Fibroblast of the conjunctiva (primary cell): ENCODE results near the gene PAM16.

Source experiments
- DNase-seq: peaks from one replicate; pipeline ENCODE4 v3.0.0-alpha.2; 2010; ENCODE audit warnings: low read depth

The PAM16 gene

DNA sequence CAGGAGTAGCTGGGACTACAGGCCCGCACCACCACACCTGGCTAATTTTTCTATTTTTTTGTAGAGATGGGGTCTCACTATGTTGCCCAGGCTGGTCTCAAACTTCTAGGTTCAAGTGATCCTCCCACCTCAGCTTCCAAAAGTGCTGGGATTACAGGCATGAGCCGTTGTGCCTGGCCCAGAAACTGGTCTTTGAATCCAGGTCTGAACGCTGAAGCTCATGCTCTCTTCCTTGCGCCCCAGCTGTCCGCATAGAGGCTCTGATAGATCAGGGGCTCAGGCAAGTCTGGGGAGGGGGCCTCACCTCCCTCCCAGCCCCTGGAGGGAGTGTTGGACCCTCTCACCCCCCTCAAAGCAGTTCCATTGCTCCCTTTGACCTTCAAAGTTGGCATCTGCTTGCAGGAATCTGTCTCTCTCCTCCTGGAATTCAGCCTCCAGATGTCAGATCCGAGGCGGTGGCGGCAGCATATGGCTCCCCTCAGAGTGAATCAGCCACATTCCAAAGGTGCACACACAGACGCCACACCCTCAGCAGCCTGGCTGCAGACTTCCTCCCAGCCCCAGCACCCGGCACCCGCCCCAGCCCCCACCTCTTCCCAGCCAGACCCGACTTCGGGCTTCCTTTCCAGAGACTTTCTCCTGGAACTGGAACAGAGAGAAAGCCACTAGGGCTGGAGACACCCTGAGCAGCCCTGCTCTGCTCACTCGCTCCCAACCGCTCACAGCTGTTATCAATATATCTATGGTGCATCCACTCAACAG lies 52.2 kb downstream of the PAM16 start:
- DNase-seq: peak; percentile 62

DNA sequence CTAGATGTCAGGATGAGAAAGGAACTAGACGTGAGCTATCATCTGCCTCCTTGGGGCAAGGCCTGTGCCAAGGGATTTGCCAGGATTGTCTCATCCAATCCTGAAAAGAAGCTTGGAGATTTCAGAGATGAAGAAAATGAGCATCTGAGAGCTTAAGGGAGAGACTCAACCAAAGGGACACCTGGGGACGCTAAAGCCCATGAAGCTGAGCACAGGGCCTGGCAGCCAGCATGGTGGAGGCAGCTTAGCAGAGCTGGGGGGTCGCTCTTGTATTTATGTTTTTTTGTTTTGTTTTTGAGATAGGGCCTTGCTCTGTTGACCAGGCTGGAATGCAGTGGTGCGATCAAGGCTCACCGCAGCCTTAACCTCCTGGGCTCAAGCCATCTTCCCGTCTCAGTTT lies 53.6 kb downstream of the PAM16 start:
- no peak for DNase-seq

DNA sequence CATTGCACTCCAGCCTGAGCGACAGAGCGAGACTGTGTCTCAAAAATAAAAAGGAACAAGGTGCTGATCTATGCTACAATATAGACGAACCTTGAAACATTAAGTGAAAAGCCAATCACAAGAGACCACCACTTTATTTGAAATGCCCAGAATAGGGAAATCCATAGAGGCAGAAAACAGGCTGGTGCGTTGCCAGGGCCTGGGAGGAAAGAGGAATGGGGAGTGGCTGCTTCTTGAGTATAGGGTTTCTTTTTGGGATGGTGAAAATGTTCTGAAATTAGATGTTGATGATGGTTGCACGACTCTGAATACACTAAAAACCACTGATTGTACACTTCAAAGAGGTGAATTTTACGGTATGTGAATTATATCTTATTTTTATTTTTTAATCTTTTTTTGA lies 55.5 kb downstream of the PAM16 start:
- no peak for DNase-seq

DNA sequence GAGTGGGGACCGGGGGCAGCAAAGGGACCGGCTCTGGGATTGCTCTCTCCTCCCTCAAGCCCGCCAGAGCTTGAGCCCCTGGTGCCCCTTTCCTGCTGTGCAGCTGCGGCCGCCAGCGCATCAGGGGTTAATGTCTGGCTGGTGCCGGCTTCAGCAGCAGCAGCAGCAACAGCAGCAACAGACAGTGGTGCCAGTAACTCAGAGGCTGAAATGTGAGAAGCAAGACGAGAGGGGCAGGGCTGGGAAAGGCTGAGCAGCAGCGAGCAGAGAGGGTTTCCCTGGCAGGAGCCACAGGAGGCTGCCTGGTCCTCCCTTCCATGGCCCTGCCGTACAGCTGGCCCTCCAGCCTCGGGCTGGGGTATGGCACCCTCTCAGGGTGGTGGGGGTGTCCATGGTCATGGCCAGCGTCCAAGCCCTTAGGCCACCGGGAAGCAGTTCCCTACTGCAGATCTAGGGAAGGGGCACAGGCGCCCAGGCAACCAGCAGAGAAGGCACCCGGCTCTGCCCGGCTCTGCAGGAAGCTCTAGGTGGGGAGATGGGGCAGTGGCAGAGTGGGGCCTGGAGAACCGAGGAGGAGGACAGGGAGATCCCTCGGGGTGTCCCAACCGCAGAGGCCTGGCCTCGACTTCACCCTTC lies 57.2 kb downstream of the PAM16 start:
- peak; percentile 69 for DNase-seq

DNA sequence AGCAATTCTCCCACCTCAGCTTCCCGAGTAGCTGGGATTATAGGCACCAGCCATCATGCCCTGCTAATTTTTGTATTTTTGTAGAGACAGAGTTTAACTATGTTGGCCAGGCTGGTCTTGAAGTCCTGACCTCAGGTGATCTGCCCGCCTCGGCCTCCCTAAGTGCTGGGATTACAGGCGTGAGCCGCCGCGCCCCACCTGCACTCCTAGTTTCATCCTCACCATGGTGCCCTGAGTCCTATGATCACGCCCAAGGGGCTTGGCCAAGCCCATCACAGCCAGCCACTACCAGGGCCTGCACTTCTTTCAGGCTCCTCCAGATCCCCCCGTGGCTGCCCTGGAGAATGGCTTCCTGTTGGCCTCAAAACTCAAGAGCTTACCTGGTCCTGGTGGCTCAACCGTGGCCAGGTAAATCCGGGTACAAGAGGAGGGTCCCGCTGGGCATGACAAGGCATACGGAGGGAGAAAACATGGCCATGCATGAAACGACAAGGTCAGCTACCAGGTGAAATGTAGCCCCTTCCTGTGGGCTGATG lies 57.9 kb downstream of the PAM16 start:
- no peak for DNase-seq

DNA sequence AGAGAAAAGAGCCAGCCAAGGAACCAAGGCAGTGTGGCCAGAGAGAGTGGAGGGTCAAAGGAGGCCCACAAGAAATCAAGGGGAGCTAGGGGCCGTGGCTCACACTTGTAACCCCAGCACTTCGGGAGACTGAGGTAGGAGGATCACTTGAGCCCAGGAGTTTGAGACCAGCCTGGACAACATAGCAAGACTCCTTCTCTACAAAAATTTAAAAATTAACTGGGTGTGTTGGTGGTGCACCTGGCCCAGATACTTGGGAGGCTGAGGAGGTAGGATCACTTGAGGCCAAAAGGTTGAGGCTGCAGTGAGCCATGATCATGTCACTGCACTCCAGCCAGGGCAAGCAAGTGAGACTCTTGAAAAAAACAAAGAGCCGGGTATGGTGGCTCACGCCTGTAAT lies 59.4 kb downstream of the PAM16 start:
- no peak for DNase-seq
